Astrocyte of the cerebellum (primary cell): ENCODE data around the gene REXO1.

Experiments used
- DNase-seq: peaks from one replicate; pipeline ENCODE4 v3.0.0-alpha.2; 2011; ENCODE audit warnings: low read depth
- H3K4me3 ChIP-seq: 2 replicates; pipeline ENCODE4 v1.5.1; 2011; ENCODE audit warnings: mild to moderate bottlenecking, low read depth, low read length, moderate library complexity
- CTCF ChIP-seq: IDR thresholded peaks from 2 replicates; pipeline ENCODE4 v1.5.1; 2012; ENCODE audit warnings: low read length, low read depth, moderate library complexity, mild to moderate bottlenecking; ENCODE audit errors: missing control alignments
- in situ Hi-C: cut with HindIII; loops from 2 replicates; pipeline ENCODE4 v1.10.0; 2017; ENCODE audit warnings: low sequenced_read_pairs

REXO1 gene

DNA sequence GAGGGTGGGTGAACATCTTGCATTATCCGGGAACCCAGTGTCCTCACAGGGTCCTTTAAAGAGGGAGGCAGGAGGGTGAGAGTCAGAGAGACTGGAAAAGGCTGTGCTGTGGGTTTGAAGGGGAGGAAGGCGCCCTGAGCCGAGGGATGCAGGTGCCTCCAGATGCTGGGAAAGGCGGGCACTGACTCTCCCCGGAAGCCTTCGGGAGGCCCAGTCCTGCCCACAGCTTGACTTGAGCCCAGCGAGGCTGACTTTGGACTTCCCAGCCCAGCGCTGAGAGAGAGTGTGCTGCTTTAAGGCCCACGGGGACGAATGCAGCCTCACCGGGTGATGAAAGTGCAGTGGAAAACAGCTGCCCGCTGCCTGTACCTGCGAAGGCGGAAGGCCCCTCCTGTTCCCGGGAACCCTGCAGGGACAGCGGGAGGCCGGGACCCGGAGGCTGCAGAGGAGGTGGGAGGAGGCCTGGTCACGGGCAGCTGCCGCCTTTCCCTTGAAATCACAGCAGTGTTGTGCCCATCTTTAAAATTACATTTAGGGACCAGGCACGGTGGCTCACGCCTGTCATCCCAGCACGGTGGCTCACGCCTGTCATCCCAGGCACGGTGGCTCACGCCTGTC is 16.1 kb downstream of the REXO1 start:
- TF ChIP-seq CTCF = no peak
- no peak overlapping the region for H3K4me3 ChIP-seq
- in situ Hi-C loops = no loop called here
- DNase-seq = no peak

- no peak overlapping the region for H3K4me3 ChIP-seq
- no peak for DNase-seq
- TF ChIP-seq CTCF = no peak
- in situ Hi-C loops = no loop called here
These were observed 17.3 kb downstream of the REXO1 start for GRCh38 chr19:1830978-1831377.

DNA sequence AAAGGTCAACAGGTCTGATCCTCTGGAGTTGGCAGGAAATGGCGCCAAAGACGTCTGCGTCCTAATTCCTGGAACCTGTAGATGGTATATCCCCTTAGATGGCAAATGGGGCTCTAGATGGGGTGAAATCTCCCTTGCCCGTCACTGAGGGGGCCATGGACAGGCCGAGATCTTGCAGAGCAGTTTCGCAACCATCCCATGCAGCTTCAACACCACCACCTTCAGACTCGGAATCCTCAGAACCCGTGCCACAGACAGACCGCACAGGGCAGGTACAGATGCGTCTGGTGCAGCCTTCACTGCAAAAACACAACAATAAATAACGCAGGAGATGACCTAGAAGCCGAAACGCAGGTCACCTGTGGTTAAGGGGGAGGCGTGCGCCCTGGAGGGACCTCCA is 17.7 kb downstream of the REXO1 start:
- no peak overlapping the region for H3K4me3 ChIP-seq
- TF ChIP-seq CTCF = no peak
- no peak for DNase-seq
- in situ Hi-C loops = no loop called here

- DNase-seq = no peak
- in situ Hi-C loops = no loop called here
- H3K4me3 ChIP-seq = no peak overlapping the region
- TF ChIP-seq CTCF = no peak
These were observed 18.3 kb downstream of the REXO1 start for GRCh38 chr19:1829958-1830357.

DNA sequence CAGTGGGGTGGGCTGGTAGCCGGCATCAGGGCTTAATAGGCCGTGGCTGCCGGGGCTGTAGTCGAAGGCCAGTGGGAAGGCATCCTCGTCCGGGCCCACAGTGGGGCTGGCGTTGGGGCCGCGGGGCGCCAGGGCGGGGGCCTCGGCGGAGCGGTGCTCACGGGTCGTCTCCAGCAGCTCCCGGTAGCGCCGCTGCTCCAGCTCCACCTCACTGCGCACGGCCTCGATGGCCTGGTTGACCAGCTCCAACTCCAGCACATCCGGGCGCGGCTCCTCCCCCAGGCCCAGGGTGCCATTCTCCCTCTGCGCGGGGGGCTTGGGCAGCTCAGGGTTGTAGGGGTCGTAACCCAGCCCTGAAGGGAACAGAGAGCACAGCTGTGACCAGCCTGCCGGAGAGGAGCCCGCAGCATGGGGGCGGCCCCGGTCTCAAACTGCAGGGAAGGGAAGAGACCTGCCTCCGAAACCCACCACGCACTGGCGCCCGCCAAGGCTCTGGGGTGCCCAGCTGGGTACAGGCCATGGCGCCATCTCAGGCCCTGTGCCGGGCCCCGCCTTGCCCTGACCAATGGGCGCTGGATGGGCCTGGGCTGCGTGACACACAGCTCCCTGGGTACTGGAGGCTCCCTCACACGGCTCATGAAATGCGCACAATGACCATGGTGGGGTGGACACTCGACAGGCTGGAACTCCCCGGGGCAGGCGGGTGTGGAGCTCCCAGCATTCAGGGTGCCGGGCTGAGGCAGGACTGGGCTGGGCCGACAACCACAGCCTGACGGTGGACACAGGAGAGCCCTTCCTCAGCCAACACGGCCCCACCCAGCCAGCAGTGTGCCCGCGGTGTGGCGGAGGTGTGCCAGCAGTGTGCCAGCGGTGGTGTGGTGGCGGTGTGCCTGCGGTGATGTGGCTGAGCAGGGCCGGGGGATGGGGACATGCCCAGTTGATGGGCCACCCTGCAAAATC is 19.7 kb downstream of the REXO1 start:
- no peak overlapping the region for H3K4me3 ChIP-seq
- in situ Hi-C loops = no loop called here
- no peak for TF ChIP-seq CTCF
- DNase-seq = no peak

DNA sequence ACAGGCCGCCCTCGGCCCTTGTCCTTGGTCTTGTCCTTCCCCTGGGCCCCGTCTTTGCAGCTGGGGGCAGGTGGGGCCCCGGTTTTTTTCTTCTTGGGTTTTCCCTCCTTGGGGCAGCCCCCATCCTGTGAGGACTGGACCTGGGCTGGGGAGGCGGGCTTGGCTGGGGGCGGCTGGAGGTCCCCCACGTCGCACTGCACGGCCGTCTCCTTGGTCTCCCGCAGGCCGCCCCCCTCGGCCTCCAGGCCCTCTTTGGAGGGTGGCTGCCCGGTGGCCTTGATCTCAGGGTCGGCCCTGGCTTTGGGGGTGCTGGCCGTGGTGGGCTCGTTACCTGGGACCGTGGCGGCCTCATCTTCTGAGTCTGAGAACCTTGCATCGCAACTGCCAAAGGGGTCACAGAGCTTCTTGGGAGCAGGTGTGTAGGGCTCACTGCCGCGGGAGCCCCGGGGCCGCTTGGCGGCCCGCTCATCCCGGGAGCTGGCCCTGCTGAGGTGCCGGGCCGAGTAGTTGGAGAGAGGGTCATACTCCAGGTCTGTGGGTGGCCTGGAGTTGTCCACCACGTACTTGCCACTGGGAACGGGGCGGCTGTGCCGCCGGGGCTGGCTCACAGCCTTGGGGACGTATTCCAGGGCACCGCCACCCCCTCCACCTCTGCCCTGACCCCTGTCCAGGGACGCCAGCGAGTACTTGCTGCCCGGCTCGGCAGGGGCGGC is 20.6 kb downstream of the REXO1 start:
- no peak for TF ChIP-seq CTCF
- DNase-seq = no peak
- H3K4me3 ChIP-seq = no peak overlapping the region
- in situ Hi-C loops = no loop called here
